Effector CD4-positive, alpha-beta T cell (primary cell): ENCODE results near the gene ATE1.
"Not testable (repeated sequence)": the region's sequence is repeated elsewhere in the genome, so short reads cannot be mapped to it uniquely, and the experiment has no call there.

Experiments
- DNase-seq: peaks from one replicate; pipeline ENCODE4 v3.0.0-alpha.2; 2020

ATE1 gene

DNA sequence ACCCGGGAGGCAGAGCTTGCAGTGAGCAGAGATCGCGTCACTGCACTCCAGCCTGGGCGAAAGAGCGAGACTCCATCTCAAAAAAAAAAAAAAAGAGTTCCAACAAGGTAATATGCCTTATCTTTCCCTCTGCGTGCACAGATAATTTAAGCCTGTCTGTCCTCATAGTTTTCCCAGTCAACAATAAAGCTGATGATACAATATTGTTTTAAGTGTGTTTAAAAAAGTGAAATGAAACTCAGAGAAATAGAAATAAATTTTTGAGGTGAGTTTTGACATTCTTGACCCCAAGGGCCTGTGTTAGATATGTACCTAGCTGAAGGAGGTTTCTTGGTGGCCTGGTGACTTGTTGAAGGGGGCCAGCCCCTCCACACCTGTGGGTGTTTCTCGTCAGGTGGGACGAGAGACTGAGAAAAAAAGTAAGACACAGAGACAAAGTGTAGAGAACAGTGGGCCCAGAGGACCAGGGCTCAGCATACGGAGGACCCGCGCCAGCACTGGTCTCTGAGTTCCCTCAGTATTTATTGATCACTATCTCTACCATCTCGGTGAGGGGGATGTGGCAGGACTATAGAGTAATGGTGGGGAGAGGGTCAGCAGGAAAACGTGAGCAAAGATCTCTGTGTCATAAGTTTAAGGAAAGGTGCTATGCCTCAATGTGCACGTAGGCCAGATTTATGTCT is 1.9 kb upstream of the ATE1 start:
- DNase-seq: not testable (repeated sequence)

DNA sequence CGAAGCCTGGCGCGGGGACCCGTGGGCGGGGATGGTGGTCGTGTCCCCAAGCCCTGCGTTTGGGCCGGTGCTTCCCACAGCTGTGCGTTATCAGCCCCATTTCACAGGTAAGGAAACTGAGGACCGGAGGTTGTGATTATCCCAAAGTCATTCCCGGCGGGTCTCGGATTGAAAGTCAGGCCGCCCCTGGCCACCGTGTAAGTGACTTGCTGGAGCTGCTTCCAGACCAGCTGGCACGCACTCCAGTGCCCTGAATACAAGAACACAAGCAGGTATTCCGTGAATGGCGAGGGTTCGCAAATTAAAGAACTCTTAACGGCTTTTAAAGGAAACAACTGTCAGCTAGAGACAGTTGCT is 675 bp upstream of the ATE1 start:
- DNase-seq: no peak

DNA sequence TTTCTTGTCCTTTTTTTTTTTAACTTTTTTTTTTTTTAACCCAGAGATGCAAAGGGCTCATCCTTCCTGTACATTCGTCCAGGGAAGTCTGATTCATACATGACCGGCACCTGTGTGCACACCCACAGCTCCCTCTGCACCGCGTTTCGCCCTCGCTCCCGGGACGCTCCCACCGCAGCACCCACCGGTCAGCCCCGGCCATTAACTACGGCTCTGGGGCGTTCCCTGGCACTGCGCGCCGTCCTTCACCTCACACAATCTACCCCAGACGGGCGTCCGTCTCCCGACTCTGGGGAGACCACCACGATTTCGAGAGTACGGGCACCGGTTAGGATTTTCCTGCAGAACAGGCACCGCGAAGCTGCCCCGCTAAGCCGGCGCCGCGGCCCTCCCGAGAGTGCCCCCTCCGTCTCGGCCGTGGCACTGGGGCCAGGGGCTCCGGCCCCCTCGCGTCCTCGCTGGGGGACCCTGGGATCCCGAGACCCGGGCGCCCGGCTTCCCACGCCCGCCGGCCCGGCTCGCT is 452 bp downstream of the ATE1 start:
- peak; percentile 7 for DNase-seq

DNA sequence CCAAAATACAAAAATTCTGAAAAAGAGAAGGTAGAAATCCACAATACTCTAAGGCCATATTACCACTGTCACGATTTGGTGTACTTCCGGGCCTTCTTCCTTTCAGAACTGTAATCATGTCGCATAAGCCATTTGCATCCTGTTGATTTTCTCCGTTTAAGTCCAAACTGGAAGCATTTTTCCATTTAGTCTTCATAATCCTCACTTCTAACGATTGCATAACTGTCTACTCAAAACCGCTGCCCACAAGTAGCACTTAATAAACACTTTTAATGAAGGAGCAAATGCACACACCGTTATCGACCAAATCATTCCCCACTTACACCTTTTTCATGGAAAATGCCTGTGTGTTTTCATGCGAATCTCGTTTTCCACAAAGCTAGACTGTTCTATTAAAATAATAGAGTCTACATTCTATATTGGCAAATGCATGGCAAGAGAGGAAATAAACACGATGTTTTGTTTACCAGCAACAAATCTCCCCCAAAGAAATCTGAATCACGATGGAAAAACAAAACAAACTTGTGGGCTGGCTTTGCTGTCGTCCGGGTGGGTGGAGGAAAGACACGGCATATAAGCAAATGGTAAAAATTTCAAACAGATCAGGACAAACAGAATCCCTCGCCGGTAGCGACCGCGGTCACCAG is 1.0 kb downstream of the ATE1 start:
- no peak for DNase-seq

DNA sequence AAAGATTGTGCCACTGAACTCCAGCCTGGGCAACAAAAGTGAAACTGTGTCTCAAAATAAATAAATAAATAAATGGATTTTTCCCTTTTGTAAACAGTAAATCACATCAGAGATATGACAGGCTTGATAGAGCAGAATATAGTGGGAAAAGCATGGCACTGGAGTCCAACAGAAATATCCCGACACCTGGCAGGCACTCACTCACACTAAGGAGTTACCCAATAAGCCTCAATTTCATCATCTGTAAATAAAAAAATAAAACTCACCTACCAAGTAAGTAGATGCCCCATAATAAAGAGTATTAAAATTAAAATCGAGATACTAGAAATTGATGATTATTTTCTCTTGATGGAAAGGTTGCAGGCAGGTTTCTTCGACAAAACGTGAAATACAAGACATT is 1.7 kb downstream of the ATE1 start:
- no peak for DNase-seq

DNA sequence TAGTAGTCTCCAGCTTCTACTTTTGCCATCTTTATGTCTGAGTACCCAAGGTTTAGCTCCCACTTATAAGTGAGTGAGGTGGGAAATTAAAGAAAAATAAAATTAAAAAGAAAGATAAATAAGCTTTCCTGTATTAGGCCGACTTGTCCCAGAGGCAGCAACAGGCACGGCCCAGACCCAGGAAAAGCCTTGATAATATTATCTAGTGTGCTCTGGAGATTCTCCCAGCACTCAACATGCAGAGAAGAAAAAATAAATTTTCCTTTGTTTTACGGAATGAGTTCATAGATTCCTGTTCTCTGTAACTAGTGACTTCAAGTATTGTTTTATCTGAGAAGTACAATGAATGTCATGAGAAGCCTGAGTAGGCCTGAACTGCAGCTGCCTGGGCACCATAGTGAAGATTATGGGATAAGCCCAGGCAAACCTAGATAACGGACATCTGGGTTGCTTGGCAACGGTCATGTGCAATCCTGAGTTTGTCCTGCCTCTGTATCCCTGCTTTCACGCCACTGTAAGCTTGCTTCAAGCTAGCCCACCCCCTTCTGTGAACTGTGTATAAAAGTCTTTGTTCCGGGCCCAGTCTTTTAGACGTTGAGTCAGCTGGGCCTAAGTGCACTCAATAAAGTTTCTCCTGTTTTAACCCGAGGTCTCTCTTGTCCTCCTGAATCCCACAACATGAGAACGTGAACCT is 6.4 kb downstream of the ATE1 start:
- DNase-seq: no peak

DNA sequence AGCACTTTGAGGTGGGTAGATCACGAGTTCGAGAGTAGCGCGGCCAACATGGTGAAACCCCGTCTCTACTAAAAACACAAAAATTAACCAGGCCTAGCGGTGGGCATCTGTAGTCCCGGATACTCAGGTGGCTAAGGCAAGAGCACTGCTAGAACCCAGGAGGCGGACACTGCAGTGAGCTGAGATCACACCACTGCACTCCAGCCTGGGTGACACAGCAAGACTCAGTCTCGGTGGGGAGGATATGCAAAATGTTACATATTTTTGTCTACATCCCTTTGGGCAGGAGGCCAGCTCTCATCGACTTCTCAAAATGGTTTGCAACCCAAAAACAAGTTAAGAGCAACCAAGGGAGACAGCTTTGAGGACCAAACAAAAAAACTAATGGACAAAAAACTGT is 8.2 kb downstream of the ATE1 start:
- DNase-seq: no peak

DNA sequence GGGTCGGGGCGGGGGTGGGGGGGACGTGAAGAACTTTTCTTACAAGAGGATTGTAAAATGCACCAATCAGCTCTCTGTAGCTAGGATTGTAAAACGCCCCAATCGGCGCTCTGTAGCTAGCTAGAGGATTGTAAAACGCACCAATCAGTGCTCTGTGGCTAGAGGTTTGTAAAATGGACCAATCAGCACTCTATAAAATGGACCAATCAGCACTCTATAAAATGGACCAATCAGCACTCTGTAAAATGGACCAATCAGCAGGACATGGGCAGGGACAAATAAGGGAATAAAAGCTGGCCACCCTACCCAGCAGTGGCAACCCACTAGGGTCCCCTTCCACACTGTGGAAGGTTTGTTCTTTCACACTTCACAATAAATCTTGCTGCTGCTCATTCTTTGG is 9.0 kb downstream of the ATE1 start:
- not testable (repeated sequence) for DNase-seq

DNA sequence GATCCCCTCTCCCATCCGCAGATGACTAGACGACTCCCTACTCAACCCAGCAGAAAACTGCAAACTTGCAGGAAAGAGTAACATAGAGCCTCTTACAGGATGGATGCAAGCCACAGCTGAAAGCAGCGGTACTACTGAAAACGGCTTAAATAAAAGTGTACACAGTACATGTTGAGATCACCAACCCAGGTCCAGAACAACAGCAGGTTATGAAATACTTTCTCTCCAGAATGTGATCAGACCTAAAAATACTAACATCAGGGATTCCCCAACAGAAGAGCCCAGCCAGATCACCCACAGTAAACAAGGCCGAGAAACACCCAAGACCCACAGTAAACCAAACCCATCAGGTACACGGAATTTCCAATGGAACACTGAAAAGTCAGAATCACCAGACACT is 13.2 kb downstream of the ATE1 start:
- DNase-seq: no peak

DNA sequence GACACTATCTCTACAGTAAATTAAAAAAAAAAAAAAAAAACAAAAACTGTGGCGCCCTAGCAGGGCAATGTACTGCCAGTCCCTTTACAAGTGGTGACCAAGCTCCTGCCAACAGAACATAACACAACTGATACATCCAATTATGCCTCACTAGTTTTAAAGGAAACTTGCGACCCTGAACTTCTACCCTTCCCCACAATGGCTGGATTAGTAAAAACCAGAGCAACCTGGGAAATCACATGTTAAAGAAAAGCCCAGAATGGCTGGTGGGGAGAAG is 16.5 kb downstream of the ATE1 start:
- no peak for DNase-seq

DNA sequence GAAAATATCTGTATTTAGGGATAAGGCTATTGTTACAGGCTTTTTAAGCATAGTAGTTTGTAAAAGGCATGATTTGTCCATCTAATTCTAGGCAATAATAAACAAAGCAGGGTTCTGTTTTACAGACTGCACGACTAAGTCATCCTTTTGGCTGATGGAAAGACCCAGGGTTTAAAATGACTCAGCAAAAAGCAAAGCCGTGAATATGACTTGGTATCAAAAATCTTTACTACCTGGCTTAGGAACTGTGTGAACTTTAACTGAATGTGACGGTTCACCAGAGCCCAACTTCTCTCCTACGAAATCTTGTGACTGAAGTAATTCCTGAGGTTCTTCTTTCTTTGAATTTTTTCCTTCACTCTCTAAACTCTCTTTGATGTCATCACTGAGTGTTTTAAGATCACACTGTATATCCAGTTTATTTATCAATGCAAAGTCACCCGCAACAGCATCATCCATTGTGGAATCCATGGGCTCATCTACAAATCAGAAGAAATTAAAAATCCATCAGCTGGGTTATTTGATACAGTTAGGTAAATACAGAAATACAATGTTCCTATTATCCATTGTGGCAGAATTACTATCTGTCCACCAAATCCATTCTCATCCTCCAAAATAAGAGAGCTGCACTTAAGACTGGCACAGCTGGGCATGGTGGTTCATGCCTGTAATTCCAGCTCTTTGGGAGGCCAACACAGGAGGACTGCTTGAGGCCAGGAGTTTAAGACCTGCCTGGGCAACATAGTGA is 17.0 kb downstream of the ATE1 start:
- no peak for DNase-seq

DNA sequence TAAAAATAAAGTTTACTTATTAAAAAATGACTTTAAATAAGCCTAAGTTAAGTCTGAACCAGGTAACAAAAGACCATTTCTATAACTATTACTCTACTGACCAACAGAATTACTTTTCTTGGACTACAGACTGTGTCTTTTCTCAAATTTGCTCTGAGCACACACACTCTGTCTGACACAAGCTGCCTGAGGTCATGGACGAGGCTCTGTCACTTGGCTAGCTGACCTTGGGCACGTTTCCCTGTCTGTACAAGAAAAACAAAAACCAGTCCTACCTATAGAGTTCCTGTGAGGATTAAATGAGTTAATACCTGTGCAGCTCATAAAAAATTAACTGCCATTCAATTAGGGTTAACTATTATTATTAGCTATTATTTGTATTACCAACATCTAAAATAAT is 22.9 kb downstream of the ATE1 start:
- no peak for DNase-seq

DNA sequence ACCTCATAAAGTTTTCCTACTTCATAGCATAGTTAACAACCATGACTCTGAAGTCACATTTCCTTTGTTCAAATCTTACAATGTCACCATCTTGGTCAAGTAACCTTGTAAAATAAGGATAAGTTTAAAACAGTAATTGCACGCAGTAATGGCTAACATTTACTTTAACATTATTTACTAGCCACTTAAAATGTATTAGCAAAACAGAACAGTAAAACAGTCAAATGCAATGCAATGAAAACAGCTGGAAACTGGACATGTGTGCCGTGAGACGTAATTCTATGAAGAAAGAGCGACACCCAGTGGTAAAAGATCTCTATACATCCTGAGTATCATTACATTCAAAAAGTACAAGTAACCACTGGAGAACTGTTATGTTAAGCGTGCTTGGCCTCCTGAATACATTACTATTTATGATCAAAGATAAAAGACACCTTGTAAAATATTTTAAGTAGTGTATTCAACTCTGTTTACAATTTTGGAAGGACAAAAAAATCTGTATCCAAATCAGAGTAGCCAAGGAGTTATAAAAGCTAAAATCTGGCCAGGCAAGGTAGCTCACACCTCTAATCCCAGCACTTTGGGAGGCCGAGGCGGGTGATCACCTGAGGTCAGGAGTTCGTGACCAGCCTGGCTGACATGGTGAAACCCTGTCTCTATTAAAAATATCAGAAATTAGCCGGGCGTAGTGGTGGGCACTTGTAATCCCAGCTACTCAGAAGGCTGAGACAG is 27.2 kb downstream of the ATE1 start:
- no peak for DNase-seq

DNA sequence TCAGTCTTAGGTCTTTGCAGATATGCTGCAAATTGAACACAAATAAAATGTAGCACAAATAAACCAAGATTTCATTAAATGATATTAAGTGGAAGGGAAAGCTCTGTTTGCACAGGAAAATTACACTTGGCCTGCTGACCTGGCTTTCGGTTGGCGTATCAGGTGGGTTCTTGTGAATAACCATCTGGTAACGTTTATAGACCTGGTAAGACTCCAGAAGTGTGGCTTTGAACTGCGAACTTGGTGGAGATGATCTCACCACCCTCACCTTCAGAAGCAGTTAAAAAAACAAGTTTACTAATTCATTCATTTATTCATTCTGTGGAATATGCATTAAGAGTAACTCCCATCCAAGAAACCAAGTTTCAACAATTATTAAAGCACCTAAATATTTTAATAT is 28.1 kb downstream of the ATE1 start:
- no peak for DNase-seq

DNA sequence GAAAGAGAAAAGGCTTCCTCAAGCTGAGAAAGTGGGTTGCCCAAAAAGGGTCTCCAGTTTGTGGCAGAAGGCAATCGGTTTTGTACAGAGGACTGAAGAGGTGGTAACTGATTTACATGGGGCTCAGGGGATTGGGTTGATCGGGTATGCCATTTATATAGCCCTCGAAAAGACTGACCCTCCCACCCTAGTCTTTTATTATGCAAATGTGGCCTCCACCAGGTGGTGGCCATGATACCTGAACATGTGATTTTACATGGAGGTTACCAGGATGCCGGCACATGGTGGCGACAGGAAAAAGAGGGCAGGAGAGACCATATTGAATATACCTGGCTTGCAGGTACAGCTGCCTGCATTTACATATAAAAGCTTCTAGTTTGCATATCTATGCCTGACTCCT is 36.7 kb downstream of the ATE1 start:
- no peak for DNase-seq

DNA sequence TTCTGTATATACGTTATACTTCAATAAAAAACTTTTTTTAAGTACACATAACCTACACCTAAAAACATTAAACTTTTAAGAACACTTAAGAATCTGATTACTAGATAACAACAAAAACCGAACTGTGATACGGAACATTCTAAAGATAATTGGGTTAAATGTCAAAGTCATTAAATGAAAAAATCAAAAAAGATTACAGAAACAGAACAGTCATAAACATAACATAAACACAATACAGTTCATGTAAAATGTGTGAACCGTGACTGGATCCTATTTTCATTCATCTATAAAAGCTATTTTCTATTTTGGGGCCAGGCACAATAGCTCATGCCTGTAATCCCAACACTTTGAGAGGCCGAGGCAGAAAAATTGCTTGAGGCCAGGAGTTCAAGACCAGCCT is 38.6 kb downstream of the ATE1 start:
- DNase-seq: no peak

DNA sequence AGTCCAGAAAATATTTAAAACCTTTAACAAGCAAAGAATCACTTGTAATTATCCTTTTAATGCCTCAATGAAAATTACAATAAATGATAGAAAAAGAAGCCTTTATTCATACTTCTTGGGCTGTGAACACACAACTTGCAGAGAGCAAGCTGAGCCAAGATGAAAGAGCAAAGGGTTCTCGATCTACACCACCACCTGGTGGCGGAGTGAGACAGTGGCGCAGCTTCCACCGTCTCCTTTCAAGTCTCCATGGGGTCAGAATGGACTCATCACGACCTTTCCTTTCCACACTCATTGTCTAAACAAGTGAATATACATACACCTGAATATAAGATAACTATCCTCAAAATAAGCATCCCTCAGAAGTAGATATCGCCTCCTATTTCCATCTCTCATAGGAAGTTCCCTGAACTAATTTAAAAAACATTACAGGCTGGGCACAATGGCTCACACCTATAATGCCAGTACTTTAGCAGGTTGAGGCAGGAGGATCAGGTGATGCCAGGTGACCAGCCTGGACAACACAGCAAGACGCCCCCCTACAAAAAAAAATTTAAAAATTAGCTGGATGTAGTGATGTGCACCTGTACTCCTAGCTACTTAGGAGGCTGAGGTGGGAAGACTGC is 40.7 kb downstream of the ATE1 start:
- no peak for DNase-seq

DNA sequence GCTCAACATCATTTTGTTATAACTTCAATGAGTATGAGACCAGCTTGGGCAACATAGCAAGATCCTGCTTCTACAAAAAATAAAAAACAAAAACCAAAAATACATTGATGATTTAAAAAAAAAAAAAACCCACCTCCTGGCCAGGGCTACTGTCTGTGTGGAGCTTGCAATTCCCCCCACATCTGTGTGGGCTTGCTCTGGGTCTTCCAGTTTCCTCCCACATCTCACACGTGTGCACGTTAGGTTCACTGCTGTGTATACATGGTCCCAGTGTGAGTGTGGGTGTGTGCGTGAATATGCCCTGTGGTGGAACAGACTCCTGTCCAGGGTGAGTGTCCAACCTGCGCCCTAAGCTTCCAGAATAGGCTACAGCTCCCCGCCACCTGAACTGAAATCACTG is 41.6 kb downstream of the ATE1 start:
- no peak for DNase-seq

DNA sequence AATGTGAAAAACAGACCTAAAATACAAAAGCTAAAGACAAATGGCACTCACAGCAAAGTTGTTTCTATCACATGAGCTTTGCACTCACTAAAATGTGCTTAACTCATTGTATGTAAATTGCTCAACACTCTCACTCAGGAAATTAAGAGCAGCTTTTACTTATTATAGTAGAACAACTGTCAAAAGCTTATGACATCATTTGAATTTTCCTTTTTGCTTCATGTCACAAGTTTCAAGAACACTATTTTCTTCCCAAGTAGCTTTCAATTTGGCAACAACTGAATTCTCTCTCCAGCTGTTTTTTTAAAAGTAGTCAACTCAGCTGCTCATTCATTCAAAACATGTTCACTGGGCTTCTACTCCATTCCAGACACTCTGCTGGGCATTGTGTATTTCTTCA is 46.9 kb downstream of the ATE1 start:
- DNase-seq: no peak

DNA sequence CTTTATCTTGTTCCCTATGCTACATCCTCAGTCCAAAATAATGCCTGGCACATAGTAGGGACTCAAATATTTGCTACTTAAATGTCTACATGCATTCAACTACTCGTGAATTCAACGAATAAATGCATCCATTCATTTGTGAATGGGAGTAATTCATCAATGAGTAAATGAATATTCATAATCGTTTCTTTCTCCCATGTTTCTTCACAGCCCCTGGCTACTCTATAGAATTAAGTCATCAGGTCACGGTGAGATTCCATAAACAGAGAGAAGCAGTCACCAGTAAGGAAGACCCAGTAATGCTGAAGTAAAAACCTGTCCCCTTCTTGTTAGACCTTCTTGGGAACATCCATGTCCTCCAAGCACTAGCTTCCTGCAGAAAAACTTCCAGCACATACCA is 48.4 kb downstream of the ATE1 start:
- DNase-seq: no peak

DNA sequence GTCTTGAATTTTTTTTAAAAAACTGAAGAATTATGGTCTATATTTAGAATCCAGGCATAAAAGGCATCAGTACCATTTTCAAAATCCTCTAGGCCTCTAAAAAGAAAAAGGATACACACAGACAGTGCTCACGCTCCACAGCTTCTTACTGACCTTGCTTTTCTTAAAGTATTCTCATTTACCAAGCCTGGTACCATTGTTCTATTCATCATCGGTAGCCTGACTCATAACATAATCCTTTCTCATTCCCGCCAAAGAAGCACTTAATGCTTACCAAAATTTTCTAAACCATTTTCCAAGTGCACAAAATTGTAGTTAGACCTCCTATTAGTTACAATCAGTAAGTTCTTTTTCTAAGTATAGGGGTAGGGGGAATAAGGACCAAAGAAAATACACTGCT is 54.6 kb downstream of the ATE1 start:
- no peak for DNase-seq

DNA sequence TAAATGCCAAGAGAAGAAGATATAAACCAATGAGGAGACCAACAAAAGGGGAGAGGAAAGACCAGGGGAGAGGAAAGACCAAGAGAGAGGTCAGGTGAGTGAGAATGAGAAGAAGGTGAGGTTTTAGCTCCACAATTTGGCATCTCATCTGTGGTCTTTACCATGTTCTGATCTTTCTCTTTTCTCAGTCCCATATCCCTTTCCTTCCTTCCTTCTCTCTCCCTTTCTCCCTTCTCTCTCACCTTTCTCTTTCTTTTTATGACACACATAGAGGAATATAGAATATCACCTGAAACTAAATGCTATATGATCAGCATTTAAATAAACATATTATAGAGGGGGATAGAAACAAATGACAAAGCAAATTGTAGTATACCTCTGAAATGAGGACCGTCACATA is 57.4 kb downstream of the ATE1 start:
- DNase-seq: no peak

DNA sequence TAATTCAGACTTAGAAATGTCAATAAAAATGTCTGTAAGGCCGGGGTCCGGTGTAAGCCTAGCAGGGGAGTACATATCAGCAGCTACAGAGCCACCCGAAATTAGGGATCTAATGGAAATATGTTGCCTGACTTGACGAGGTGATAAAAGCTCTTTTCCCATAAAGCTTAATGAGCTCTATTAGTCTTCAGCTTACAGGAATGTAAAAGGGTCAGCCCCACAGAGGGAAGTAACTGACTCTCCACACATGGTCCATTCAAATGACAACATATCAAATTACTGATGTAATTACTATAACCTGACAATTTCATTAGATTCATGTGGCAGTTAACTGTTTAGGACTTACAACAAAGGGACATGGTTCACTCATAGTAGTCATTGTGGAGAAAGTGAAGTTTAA is 62.3 kb downstream of the ATE1 start:
- no peak for DNase-seq
